Posterior vena cava (tissue), 2 donors: ENCODE measurements around the gene MLPH. TPM values are rescaled to one million over a fixed set of nuclear protein-coding genes. Genes with fewer than 3 reads are reported as not detected.

ENCODE experiments used
- DNase-seq: peaks from one replicate; pipeline ENCODE4 v3.0.0-alpha.2; 2020; ENCODE audit warnings: low spot score
- intact Hi-C, 2 donors: fragments of 100-400 bp; cut with DNase I; formaldehyde crosslinking; loops; one replicate each; pipeline versions ENCODE4 v1.14.1 to v1.14.2; 2022 to 2023
- total RNA-seq, 2 donors: library from RNA; stranded (reverse); fragmentation: NEBNext Ultra II Directional; extraction: Animal tissue kit (Norgen Biotek cat#: 25700); gene quantifications; one replicate each; pipeline ENCODE4 v1.2.1, GENCODE V29; 2021
- donor health status: DM: yes; HTN: yes; CAD: no.
- donor health status: DM: yes; HTN: yes; CAD: no.

The MLPH gene
- total RNA-seq, 2 donors from 2014 or later: 6.0 to 6.4 TPM

- intact Hi-C loops: no loop called here
- DNase-seq: peak; percentile 73
These were observed 96.6 kb downstream of the MLPH start for GRCh38 chr2:237583385-237584295.

GRCh38 chr2:237585590-237586221 is 98.7 kb downstream of the MLPH start:
- intact Hi-C loops: loop anchor here in 1 of 2 donors (5.0 kb wide), 1 partner anchor 162 kb away; no protein-coding TSS in a partner anchor
- DNase-seq: peak; percentile 8

GRCh38 chr2:237588044-237588696 is 101.1 kb downstream of the MLPH start:
- peak; percentile 67 for DNase-seq
- intact Hi-C loops: loop anchor here in 1 of 2 donors (5.0 kb wide), 1 partner anchor 159 kb away; no protein-coding TSS in a partner anchor

- peak; percentile 79 for DNase-seq
- intact Hi-C loops: loop anchor here in 1 of 2 donors (10.0 kb wide), 1 partner anchor 154 kb away; no protein-coding TSS in a partner anchor
These were observed 103.5 kb downstream of the MLPH start, which contains the start of gene RAB17 for GRCh38 chr2:237590272-237591140. RAB17 (minus strand) TSS chr2:237590734; CDS start chr2:237586154, 4,580 bp downstream.

GRCh38 chr2:237591141-237591881 is 104.3 kb downstream of the MLPH start:
- DNase-seq: peak; percentile 81
- intact Hi-C loops: loop anchor here in 1 of 2 donors (10.0 kb wide), 1 partner anchor 153 kb away; no protein-coding TSS in a partner anchor

- DNase-seq: peak; percentile 71
- intact Hi-C loops: loop anchor here in 1 of 2 donors (10.0 kb wide), 1 partner anchor 152 kb away; no protein-coding TSS in a partner anchor
These were observed 105.5 kb downstream of the MLPH start for GRCh38 chr2:237592425-237592980.

GRCh38 chr2:237593036-237593435 is 106.0 kb downstream of the MLPH start:
- DNase-seq: peak; percentile 50
- intact Hi-C loops: loop anchor here in 1 of 2 donors (10.0 kb wide), 1 partner anchor 152 kb away; no protein-coding TSS in a partner anchor

GRCh38 chr2:237593596-237594320 is 106.7 kb downstream of the MLPH start:
- DNase-seq: peak; percentile 67
- intact Hi-C loops: loop anchor here in 1 of 2 donors (10.0 kb wide), 1 partner anchor 151 kb away; no protein-coding TSS in a partner anchor

- peak; percentile 59 for DNase-seq
- intact Hi-C loops: loop anchor here in 1 of 2 donors (10.0 kb wide), 1 partner anchor 150 kb away; no protein-coding TSS in a partner anchor
These were observed 107.4 kb downstream of the MLPH start for GRCh38 chr2:237594514-237594871.

GRCh38 chr2:237595829-237596519 is 108.9 kb downstream of the MLPH start:
- intact Hi-C loops: loop anchor here in 1 of 2 donors (10.0 kb wide), 1 partner anchor 149 kb away; no protein-coding TSS in a partner anchor
- peak; percentile 35 for DNase-seq

- intact Hi-C loops: loop anchor here in 1 of 2 donors (10.0 kb wide), 1 partner anchor 148 kb away; no protein-coding TSS in a partner anchor
- DNase-seq: peak; percentile 70
These were observed 109.6 kb downstream of the MLPH start for GRCh38 chr2:237596520-237597195.

- DNase-seq: peak; percentile 77
- intact Hi-C loops: loop anchor here in 1 of 2 donors (10.0 kb wide), 1 partner anchor 147 kb away; no protein-coding TSS in a partner anchor
These were observed 110.4 kb downstream of the MLPH start for GRCh38 chr2:237597196-237598145.

GRCh38 chr2:237598468-237599208 is 111.6 kb downstream of the MLPH start:
- DNase-seq: peak; percentile 31
- intact Hi-C loops: loop anchor here in 1 of 2 donors (10.0 kb wide), 1 partner anchor 146 kb away; no protein-coding TSS in a partner anchor
